ENCODE results near the gene C5orf58. TPM values are rescaled to one million over a fixed set of nuclear protein-coding genes. Genes with fewer than 3 reads are reported as not detected.

Gene C5orf58
- total and polyA plus RNA-seq, 2 donors (not counting 1 experiment from before 2014, with no cell fraction given): not detected

- Histone ChIP-seq H3K9ac (ENCODE audit: low read length) (no peak overlapping the region), H3K27me3 (replicated peaks in 1 of 4; ENCODE audit: control extremely low read depth in 1 of 4, control insufficient read depth in 3 of 4, insufficient read depth in 4 of 4, low read length in 3 of 4) (peaks cover 0 to 5% (median under 1%) of the 10 kb centered on the region in 4 experiments), H3K79me2 (ENCODE audit: control insufficient read depth, insufficient read depth, low read length) (no peaks in the 10 kb centered on the region), H3K4me3 (ENCODE audit: control extremely low read depth in 1 of 5, extremely low read depth in 1 of 5, insufficient read depth in 1 of 5, low read depth in 2 of 5, low read length in 4 of 5) (no peak overlapping the region), H4K20me1 (ENCODE audit: control insufficient read depth, insufficient read depth, low read length, poor library complexity, severe bottlenecking) (no peaks in the 10 kb centered on the region), H3K27ac (ENCODE audit: low read length in 2 of 2) (no peak overlapping the region), H2AFZ (ENCODE audit: insufficient read depth, low read depth, low read length, poor library complexity, severe bottlenecking) (no peak overlapping the region), H3K9me3 (ENCODE audit: control extremely low read depth in 1 of 3, control insufficient read depth in 2 of 3, insufficient read depth in 1 of 3, low read length in 2 of 3) (peaks cover 3 to 12% (median 12%) of the 10 kb centered on the region in 3 donors), H3K36me3 (replicated peaks in 1 of 2; ENCODE audit: control extremely low read depth in 1 of 2, control insufficient read depth in 1 of 2, extremely low read depth in 1 of 2, insufficient read depth in 2 of 2, low read length in 1 of 2) (peaks cover 0 to 4% of the 10 kb centered on the region in 2 experiments), H3K4me2 (replicated peaks; ENCODE audit: low read depth, low read length, poor library complexity, severe bottlenecking) (no peak overlapping the region), H3K4me1 (ENCODE audit: control insufficient read depth in 2 of 2, insufficient read depth in 2 of 2, low read length in 2 of 2) (peaks cover 0 to under 1% of the 10 kb centered on the region in 2 donors)
- Mint-ChIP-seq H3K27ac (no peak overlapping the region), H3K27me3 (peaks cover 13% of the 10 kb centered on the region), H3K9me3 (ENCODE audit: insufficient read depth) (peaks cover 10% of the 10 kb centered on the region), H3K4me1 (peaks cover 8% of the 10 kb centered on the region), H3K4me3 (no peak overlapping the region)
- intact Hi-C loops (cut with micrococcal nuclease): no loop called here
- ATAC-seq (ENCODE audit: low read depth) (no peak), DNase-seq (no peak)
- no peak for TF ChIP-seq EZH2 (IDR thresholded peaks at IDR 0.05; ENCODE audit: borderline replicate concordance, insufficient read depth, low read depth, low read length, poor library complexity, severe bottlenecking)
- no peak for TF ChIP-seq CTCF (IDR thresholded peaks at IDR 0.05)
- ChIA-PET POLR2A (no interaction called here), CTCF (no interaction called here)
These were observed 52.4 kb downstream of the C5orf58 start for GRCh38 chr5:170285181-170285580.

- no peak overlapping the region for H3K9ac ChIP-seq (ENCODE audit: low read length)
- DNase-seq: no peak
- no peak for ATAC-seq (ENCODE audit: low read depth)
- H3K27ac ChIP-seq (ENCODE audit: low read length in 2 of 2): no peak overlapping the region
- no peak overlapping the region for H3K4me3 Mint-ChIP-seq
- no peak overlapping the region for H3K4me3 ChIP-seq (ENCODE audit: control extremely low read depth in 1 of 5, extremely low read depth in 1 of 5, insufficient read depth in 1 of 5, low read depth in 2 of 5, low read length in 4 of 5)
- H3K79me2 ChIP-seq (ENCODE audit: control insufficient read depth, insufficient read depth, low read length): no peaks in the 10 kb centered on the region
- peaks cover 10% of the 10 kb centered on the region for H3K9me3 Mint-ChIP-seq (ENCODE audit: insufficient read depth)
- H3K4me2 ChIP-seq (replicated peaks; ENCODE audit: low read depth, low read length, poor library complexity, severe bottlenecking): no peak overlapping the region
- H3K27me3 Mint-ChIP-seq: peaks cover 15% of the 10 kb centered on the region
- peaks cover 3 to 12% (median 12%) of the 10 kb centered on the region in 3 donors for H3K9me3 ChIP-seq (ENCODE audit: control extremely low read depth in 1 of 3, control insufficient read depth in 2 of 3, insufficient read depth in 1 of 3, low read length in 2 of 3)
- intact Hi-C loops (cut with micrococcal nuclease): no loop called here
- ChIA-PET CTCF (interaction anchor here (1.1 to 1.7 kb wide), 2 partner anchors 17 to 52 kb away, joined by 4 read pairs; no protein-coding TSS in a partner anchor), POLR2A (no interaction called here)
- peaks cover 0 to 4% of the 10 kb centered on the region in 2 donors for H3K4me1 ChIP-seq (ENCODE audit: control insufficient read depth in 2 of 2, insufficient read depth in 2 of 2, low read length in 2 of 2)
- H3K27ac Mint-ChIP-seq: no peak overlapping the region
- no CpG with 5 or more reads among the region's 3 CpGs for WGBS (ENCODE audit: insufficient coverage)
- H3K36me3 ChIP-seq (replicated peaks in 1 of 2; ENCODE audit: control extremely low read depth in 1 of 2, control insufficient read depth in 1 of 2, extremely low read depth in 1 of 2, insufficient read depth in 2 of 2, low read length in 1 of 2): peaks cover 0 to 4% of the 10 kb centered on the region in 2 experiments
- peaks cover 6% of the 10 kb centered on the region for H3K4me1 Mint-ChIP-seq
- no peaks in the 10 kb centered on the region for H4K20me1 ChIP-seq (ENCODE audit: control insufficient read depth, insufficient read depth, low read length, poor library complexity, severe bottlenecking)
- H3K27me3 ChIP-seq (replicated peaks in 1 of 4; ENCODE audit: control extremely low read depth in 1 of 4, control insufficient read depth in 3 of 4, insufficient read depth in 4 of 4, low read length in 3 of 4): peaks cover 0 to 14% (median 4%) of the 10 kb centered on the region in 4 experiments
- no peak for TF ChIP-seq CTCF (IDR thresholded peaks at IDR 0.05)
- no peak for TF ChIP-seq EZH2 (IDR thresholded peaks at IDR 0.05; ENCODE audit: borderline replicate concordance, insufficient read depth, low read depth, low read length, poor library complexity, severe bottlenecking)
- no peak overlapping the region for H2AFZ ChIP-seq (ENCODE audit: insufficient read depth, low read depth, low read length, poor library complexity, severe bottlenecking)
These were observed 53.7 kb downstream of the C5orf58 start for GRCh38 chr5:170286386-170286925.

All from B cell (primary cell).